Measurements from ENCODE around the gene SYT10. TPM values are rescaled to one million over a fixed set of nuclear protein-coding genes. Genes with fewer than 3 reads are reported as not detected.

SYT10 gene
- polyA plus RNA-seq, 1 of the 3 experiments (the other 2 are of a cell fraction) = not detected

GRCh38 chr12:33438025-33438772, 1.4 kb downstream of the SYT10 start:
- H3K4me1 ChIP-seq (ENCODE audit: control insufficient read depth in 1 of 2, insufficient read depth in 2 of 2, low read depth in 1 of 2, low read length in 1 of 2) = no peaks in the 10 kb centered on the region
- CTCF ChIA-PET = no interaction called here

GRCh38 chr12:33437598-33437997, 2.0 kb downstream of the SYT10 start:
- Histone ChIP-seq H3F3A (replicated peaks; ENCODE audit: insufficient read depth) (no peaks in the 10 kb centered on the region), H3K9me3 (no peaks in the 10 kb centered on the region), H3K4me2 (no peak overlapping the region), H3K27me3 (ENCODE audit: insufficient read depth) (peaks cover 31% of the 10 kb centered on the region), H3K4me3 (ENCODE audit: low read depth in 2 of 2, low read length in 1 of 2) (no peak overlapping the region), H2AFZ (ENCODE audit: low read depth) (no peak overlapping the region), H3K4me1 (ENCODE audit: control insufficient read depth in 1 of 2, insufficient read depth in 2 of 2, low read depth in 1 of 2, low read length in 1 of 2) (no peaks in the 10 kb centered on the region), H3K9ac (no peak overlapping the region), H3K9me2 (no peaks in the 10 kb centered on the region), H4K20me1 (ENCODE audit: insufficient read depth) (no peaks in the 10 kb centered on the region), H3K27ac (ENCODE audit: low read depth in 2 of 2, low read length in 1 of 2) (no peak overlapping the region), H3K36me3 (replicated peaks in 1 of 2; ENCODE audit: control insufficient read depth in 1 of 2, insufficient read depth in 2 of 2, low read length in 1 of 2) (no peaks in the 10 kb centered on the region), H3K79me2 (ENCODE audit: insufficient read depth) (no peaks in the 10 kb centered on the region)
- CTCF ChIA-PET = no interaction called here
- TF ChIP-seq MXI1 (IDR thresholded peaks at IDR 0.05; ENCODE audit: low read depth, low read length) (no peak), TEAD4 (IDR thresholded peaks at IDR 0.05; ENCODE audit: borderline replicate concordance, insufficient read depth) (no peak)
- POLR2A ChIA-PET = no interaction called here
- no peak for DNase-seq
- 3% methylated on average over 7 of the region's 7 CpGs for WGBS (ENCODE audit: low lambda C conversion rate)

More at GRCh38 chr12:33438025-33438772, 1.4 kb downstream of the SYT10 start:
- Histone ChIP-seq H3K4me3 (ENCODE audit: low read depth in 2 of 2, low read length in 1 of 2) (no peak overlapping the region), H3K27me3 (ENCODE audit: insufficient read depth) (peaks cover 31% of the 10 kb centered on the region), H3K4me2 (no peak overlapping the region), H3K79me2 (ENCODE audit: insufficient read depth) (no peaks in the 10 kb centered on the region), H3K9me2 (no peaks in the 10 kb centered on the region), H3K27ac (ENCODE audit: low read depth in 2 of 2, low read length in 1 of 2) (no peak overlapping the region), H3K36me3 (replicated peaks in 1 of 2; ENCODE audit: control insufficient read depth in 1 of 2, insufficient read depth in 2 of 2, low read length in 1 of 2) (no peaks in the 10 kb centered on the region), H3K9ac (no peak overlapping the region), H3K9me3 (no peaks in the 10 kb centered on the region), H2AFZ (ENCODE audit: low read depth) (no peak overlapping the region), H4K20me1 (ENCODE audit: insufficient read depth) (no peaks in the 10 kb centered on the region), H3F3A (replicated peaks; ENCODE audit: insufficient read depth) (no peaks in the 10 kb centered on the region)
- POLR2A ChIA-PET = no interaction called here
- DNase-seq = no peak
- TF ChIP-seq EP300 (IDR thresholded peaks at IDR 0.05; ENCODE audit: borderline replicate concordance in 1 of 2, low read depth in 1 of 2, low read length in 1 of 2) (no peak), JUND (IDR thresholded peaks at IDR 0.05) (no peak), NRF1 (IDR thresholded peaks at IDR 0.05; ENCODE audit: low read depth, low read length) (no peak), TCF12 (IDR thresholded peaks at IDR 0.05) (no peak), POLR2AphosphoS5 (IDR thresholded peaks at IDR 0.05; ENCODE audit: low read depth, low read length) (no peak), GATA2 (CRISPR knock-in tag; IDR thresholded peaks at IDR 0.05) (no peak), YY1 (IDR thresholded peaks at IDR 0.05; ENCODE audit: low read depth) (no peak), MXI1 (IDR thresholded peaks at IDR 0.05; ENCODE audit: low read depth, low read length) (no peak), RCOR1 (IDR thresholded peaks at IDR 0.05; ENCODE audit: low read length) (no peak), GABPA (IDR thresholded peaks at IDR 0.05; ENCODE audit: low read depth) (no peak)
- 4% methylated on average over 28 of the region's 28 CpGs for WGBS (ENCODE audit: low lambda C conversion rate)

- H3K4me3 ChIP-seq (ENCODE audit: low read depth in 2 of 2, low read length in 1 of 2) = no peak overlapping the region
- no peak overlapping the region for H2AFZ ChIP-seq (ENCODE audit: low read depth)
- CTCF ChIA-PET = no interaction called here
- TF ChIP-seq IRF3 (IDR thresholded peaks at IDR 0.05; ENCODE audit: low read depth, low read length) (no peak), MXI1 (IDR thresholded peaks at IDR 0.05; ENCODE audit: low read depth, low read length) (no peak), RFX5 (IDR thresholded peaks at IDR 0.05; ENCODE audit: low read length) (no peak), REST (IDR thresholded peaks at IDR 0.05; ENCODE audit: low read depth, low read length) (no peak), ZBTB33 (IDR thresholded peaks at IDR 0.05; ENCODE audit: borderline replicate concordance, low read depth) (no peak), FOSL2 (IDR thresholded peaks at IDR 0.05; ENCODE audit: borderline replicate concordance, low read depth) (no peak), NFIC (IDR thresholded peaks at IDR 0.05; ENCODE audit: borderline replicate concordance) (no peak)
Observed at GRCh38 chr12:33432992-33433391, 6.6 kb downstream of the SYT10 start.

More at GRCh38 chr12:33432992-33433391, 6.6 kb downstream of the SYT10 start:
- no peak overlapping the region for H3K27ac ChIP-seq (ENCODE audit: low read depth in 2 of 2, low read length in 1 of 2)
- no peaks in the 10 kb centered on the region for H3K4me1 ChIP-seq (ENCODE audit: control insufficient read depth in 1 of 2, insufficient read depth in 2 of 2, low read depth in 1 of 2, low read length in 1 of 2)
- DNase-seq = no peak
- no peak overlapping the region for H3K9ac ChIP-seq
- H4K20me1 ChIP-seq (ENCODE audit: insufficient read depth) = no peaks in the 10 kb centered on the region
- H3K27me3 ChIP-seq (ENCODE audit: insufficient read depth) = peaks cover 4% of the 10 kb centered on the region; the same call in 1 of the 2 replicates
- POLR2A ChIA-PET = no interaction called here
- no peaks in the 10 kb centered on the region for H3K79me2 ChIP-seq (ENCODE audit: insufficient read depth)
- H3F3A ChIP-seq (replicated peaks; ENCODE audit: insufficient read depth) = no peaks in the 10 kb centered on the region
- no peaks in the 10 kb centered on the region for H3K9me3 ChIP-seq
- no peaks in the 10 kb centered on the region for H3K9me2 ChIP-seq
- H3K36me3 ChIP-seq (replicated peaks in 1 of 2; ENCODE audit: control insufficient read depth in 1 of 2, insufficient read depth in 2 of 2, low read length in 1 of 2) = no peaks in the 10 kb centered on the region
- no peak overlapping the region for H3K4me2 ChIP-seq
